ENCODE data around the gene TNFRSF21.
"Not testable (repeated sequence)": the region's sequence is repeated elsewhere in the genome, so short reads cannot be mapped to it uniquely, and the experiment has no call there.

The TNFRSF21 gene, protein sequence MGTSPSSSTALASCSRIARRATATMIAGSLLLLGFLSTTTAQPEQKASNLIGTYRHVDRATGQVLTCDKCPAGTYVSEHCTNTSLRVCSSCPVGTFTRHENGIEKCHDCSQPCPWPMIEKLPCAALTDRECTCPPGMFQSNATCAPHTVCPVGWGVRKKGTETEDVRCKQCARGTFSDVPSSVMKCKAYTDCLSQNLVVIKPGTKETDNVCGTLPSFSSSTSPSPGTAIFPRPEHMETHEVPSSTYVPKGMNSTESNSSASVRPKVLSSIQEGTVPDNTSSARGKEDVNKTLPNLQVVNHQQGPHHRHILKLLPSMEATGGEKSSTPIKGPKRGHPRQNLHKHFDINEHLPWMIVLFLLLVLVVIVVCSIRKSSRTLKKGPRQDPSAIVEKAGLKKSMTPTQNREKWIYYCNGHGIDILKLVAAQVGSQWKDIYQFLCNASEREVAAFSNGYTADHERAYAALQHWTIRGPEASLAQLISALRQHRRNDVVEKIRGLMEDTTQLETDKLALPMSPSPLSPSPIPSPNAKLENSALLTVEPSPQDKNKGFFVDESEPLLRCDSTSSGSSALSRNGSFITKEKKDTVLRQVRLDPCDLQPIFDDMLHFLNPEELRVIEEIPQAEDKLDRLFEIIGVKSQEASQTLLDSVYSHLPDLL

DNA sequence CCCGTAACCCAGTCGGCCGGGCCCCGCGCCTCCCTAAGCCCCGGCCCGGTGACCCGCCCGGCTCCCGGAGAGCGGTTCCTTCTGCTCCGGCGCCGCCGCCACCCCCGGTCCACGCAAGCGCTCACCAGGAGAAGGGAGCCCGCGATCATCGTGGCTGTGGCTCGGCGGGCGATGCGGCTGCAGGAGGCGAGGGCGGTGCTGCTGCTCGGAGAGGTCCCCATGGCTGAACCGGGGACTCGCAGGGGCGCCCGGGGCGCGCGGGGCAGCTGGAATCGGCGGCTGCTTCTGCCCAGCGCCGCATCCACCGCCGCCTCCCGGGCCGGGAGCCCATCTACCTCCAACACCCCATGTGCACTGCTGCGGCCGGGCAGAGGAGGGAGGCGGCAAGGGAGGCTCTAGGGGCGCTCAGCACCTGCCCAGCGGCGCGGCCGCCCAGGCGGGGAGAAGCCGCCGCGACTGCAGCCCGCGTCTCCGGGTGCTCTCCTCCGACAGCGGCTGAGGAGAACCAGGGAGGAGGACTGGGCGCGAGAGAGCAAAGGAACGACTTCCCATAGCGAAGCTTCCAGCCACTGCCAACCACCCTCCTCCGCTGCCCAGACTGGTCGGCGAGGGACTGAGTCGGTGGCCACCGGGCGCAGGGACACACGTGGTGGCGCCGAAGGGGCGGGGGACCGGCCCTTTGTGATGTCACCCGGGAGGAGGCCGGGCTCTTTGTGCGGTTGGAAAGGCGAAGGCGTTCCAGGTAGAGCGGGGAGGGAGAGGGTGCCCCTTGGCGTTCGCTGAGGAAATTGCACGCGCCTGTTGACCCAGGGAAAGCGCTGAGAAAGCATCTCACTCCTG lies at the start of gene TNFRSF21:
TSS of gene TNFRSF21 (minus strand) at position 615 of the 840 bp plus-strand sequence. CDS start at position 221, 394 bp downstream.
- peak; percentile 94 for DNase-seq

DNA sequence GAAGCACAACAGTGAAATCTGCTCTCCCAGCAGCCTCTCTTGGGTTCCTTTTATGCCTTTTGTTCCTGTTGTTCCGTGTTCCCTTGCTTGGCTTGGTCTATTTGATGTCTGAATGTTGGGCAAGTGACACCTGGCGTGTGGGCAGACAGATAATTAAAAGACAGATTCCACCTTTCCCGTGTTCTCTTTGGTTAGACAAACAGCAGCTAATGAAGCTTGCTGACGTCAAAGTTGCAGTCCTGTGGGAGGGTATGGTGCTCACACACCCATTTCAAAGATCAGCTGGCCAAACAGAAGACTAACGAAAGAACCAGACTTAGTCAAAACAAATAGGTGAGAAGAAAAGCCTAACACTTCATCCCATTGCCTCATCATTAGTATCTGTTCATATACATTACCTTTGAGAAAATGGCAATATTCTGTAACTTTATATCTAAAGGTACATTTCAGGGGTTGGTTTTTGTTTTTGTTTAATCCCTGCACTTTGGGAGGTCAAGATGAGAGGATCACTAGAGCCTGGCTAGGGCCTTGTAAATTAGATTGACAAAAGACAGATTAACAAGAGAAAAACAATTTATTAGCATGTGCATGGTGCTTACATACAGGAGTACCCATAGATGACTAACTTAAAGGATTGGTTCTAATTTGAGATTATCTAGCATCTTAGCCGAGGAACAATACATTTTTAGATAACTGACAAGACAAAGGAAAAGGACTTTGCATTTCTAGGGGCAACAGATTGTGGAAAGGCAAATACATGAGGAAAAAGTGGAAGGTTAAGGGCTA lies 48.9 kb upstream of the TNFRSF21 start:
- no peak for DNase-seq

DNA sequence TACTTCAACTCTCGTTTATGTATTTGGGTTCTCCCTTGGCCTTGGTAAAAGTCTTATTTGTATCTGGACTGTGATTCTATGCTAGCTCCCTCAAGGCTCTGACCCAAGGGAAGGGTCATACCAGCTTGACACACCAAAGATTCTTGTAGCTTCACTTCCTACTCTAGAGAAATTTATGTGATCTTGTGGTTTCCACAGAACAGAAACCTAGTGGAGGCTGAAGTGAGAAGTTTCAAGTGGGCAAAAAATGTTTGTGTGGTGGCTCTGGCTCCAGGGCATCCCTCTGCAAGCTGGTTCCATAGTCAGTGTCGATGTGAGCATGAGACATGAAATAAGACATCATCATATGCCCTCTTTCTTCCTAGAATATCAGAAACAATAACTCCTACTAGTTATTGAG lies 48.1 kb upstream of the TNFRSF21 start:
- DNase-seq, result no peak

DNA sequence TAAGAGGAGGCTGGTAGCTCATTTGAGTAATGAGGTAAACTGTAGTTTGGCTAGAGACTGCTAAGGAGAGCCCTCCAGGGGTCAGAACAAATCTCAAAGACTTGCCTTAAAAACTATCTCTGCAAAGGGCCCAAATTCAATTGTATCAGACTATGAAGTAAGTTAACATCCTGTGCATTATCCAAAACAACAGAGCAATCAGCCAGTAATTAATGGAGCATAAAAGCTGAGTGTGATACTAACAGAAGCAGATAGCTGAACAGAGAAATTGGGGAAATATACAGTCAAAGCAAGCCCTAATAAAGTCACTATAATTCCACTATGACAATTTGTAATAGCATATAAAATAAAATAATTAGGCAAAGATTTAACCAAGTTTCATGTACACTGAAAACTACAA lies 45.8 kb upstream of the TNFRSF21 start:
- DNase-seq, result no peak

DNA sequence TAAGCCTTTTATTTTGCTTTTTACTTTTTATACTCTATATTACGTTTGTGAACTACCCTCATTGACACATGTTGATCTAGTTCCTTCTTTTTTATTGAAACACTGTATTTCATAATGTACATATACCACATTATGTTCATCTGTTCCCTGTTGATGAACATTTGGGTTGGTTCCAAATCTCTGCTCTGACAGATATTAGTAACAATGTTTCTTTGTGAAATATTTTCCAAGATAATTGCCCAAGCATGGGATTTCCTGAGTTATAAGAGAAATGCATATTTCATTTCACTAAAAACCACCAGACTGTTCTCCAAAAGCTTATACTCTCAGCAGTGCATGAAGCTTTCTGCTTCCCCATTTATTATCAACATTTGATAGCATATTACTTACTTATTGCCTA lies 44.2 kb upstream of the TNFRSF21 start:
- DNase-seq, result no peak

DNA sequence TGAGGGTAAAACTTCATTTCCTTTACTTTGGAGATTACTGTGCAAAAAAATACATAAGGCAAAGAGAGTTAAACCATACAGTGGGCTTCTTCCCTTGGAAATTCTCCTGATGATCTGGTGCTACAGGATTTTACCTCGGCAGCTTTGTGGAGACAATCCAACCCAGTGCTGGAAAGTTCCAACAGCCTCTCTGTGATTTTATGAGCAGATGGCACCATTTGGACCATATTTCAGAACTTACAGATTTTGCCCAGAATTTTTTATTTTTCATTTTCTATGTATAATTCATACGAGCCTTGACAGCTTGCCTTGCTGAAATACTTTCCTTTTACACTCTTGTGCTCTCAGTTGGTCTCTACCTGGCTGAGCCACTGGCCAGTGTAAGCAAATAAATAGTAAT lies 43.3 kb upstream of the TNFRSF21 start:
- DNase-seq, result no peak

DNA sequence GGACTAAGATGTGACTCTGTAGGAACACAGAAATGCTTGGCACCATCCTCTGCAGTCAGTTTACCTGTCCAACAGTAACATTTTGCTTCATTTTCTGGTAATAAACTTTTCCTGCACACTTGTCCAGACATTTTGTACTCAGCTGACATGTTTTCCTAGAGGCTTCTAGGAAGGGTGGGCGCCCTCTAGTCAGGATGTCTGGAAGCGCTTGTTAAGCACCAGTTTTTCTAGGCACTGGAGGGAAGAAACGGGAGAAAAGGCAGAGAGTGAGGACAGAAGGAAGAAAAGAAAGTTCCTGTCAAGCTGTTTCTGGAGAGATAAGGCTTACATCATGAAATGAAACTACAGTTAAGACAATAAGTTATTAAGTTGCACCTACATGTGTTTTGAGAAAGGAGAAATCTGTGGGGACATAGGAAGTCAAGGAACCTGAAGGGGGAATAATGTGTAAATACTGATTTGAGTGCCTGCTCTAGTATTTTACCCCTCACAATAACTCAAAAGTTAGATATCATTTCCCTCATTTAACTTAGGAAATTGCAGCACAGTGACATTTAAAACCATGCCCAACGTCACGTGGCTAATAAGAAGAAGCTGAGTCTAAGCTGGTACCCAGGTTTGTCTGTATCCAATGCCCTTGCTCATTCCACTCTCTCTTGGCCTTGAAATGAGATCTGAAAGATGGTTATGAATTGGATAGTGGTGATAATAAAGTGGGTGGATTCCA lies 42.7 kb upstream of the TNFRSF21 start:
- no peak for DNase-seq

DNA sequence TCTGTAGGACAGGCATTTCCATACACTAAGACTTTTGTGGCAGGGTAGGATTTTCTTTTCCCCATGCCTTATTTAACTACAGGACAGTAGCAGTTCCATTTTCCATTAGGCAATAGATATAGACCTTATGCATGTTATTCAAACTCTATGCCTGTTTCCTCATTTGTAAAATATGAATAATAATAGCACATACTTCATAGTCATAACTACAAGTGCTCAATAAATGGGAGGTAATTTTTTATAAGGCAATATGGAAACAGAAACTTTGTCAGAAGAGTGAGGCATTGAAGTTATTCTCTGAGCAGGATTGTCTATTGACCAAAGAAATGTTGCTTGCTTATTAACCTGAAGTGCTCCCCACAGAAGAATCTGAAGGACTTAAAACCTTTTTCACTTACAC lies 41.9 kb upstream of the TNFRSF21 start:
- DNase-seq, result no peak

DNA sequence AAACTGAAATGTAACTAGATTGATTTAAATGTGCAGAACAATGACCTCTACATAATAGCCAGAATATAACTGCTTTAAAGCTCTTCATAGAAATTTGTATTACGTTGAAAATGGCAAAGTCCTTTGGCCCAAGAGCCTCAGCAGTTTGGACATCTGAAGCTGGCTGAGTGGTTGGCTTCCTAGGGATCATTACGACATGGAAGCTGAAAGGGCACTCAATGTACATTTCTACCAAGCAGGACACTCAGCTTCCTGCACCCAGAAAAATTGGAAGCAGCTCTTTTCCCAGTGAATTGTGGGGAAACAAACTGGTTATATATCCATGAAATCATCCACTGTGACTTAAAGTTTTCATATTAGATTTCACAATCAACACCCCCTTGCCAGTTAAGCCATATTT lies 40.2 kb upstream of the TNFRSF21 start:
- no peak for DNase-seq

DNA sequence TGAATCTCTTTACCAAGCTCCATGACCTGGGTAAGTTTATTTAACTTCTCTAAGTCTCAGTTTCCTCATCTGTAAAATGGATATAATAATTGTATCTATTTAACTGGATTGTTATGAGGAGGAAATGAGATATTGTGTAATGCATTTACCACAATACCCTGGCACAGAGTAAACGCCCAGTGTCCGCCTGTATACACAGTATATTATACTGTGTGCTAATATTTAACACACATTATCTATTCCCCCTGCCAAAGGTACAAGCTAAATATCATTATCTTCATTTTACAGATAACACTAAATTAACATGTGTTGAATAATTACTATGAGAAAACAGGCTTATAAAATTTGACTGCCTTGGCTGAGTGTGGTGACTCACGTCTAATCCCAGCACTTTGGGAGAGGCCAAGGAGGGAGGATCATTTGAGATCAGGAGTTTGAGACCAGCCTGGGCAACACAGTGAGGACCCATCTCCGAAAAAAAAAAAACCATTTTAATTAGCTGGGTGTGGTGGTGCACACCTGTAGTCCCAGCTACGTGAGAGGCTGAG lies 38.7 kb upstream of the TNFRSF21 start:
- no peak for DNase-seq

DNA sequence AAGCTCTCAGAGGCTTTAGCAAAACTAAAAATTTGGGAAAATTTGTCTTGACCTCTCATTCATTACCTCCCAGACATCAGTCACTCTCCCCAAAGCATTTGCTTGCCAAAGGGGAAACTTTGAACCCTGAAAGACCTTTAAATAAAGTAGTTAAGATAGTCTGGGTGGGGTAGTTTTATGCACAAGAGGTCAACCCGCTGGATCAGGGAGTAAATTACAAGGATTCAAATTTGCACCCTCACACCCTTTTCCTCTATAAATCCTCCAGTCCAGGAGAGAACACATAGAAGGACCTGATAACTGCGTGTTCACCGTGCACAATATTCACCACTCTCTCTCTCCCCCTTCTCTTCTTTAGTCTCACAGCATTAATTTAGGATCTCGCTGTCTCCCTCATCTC lies 36.1 kb upstream of the TNFRSF21 start:
- DNase-seq, result no peak

DNA sequence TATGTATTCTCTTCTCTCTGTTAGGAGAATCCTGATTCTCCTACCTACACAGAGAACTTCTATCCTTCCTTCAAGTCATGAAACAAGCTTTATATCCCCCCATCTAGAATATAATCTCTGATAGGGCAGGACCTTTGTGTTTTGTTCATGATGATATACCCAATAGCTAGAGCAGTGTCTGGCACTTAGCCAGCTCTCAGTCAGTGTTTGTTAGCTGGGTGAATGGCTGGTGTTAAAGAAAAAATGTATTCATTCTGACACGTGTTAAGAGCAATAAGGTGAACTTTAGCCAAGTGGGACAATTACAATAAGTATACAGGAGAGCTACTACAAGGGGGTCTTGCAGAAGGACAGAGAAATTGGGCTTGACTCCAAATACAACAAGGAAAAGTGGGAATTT lies 34.3 kb upstream of the TNFRSF21 start:
- peak; percentile 29 for DNase-seq

DNA sequence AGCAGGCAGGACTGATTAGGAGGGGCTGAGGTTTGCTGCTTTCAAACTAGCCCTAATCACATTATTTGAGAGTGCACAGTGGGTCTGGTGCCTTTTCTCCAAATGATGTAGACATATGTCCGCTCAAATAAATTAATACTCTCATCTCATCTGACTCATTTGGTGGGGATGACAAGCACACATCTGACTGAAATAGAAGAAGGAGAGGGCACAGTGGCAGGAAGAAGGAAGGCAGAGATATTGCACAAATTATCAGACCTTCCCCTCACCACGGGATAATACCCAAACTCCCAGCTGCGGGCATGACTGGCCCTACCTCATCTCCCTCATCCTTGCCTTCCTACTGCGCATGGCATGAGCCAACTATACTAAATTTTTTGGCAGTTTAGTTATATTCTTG lies 33.9 kb upstream of the TNFRSF21 start:
- DNase-seq, result no peak

DNA sequence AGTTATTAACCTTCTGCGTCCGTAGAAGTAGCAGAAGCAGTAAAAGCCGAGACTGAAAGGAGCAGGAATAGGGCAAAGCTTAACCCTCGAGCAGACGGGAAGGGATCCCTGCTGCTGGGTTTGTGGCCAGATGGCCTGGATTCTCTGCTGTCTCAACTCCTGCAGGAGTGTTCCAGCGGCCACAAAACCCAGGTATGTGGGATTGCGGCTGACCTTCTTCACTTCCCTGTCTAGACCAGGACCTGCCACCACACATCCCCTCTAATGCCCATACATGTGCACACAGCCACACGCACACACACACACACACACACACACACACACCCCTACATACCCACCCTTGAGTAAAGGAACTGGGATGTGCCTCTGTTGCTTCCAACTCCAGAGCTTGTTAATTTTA lies 33.1 kb upstream of the TNFRSF21 start:
- no peak for DNase-seq

DNA sequence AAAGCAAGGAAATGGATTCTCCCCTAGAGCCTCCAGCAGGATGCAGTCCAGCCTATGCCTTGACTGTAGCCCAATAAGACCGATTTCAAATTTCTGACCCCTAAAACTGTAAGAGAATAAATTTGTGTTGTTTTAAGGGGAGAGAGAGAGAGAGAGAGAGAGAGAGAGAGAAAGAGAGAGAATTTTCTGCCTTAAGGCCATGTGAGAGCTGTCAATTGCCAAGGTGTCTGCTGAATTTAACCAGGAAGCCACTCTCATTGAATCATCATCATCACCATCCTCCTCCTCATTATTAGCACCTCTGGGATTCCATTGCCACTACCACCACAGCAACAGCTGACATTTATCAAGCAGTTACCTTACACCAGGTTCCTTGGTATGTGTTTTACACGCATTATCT lies 27.8 kb upstream of the TNFRSF21 start:
- no peak for DNase-seq

DNA sequence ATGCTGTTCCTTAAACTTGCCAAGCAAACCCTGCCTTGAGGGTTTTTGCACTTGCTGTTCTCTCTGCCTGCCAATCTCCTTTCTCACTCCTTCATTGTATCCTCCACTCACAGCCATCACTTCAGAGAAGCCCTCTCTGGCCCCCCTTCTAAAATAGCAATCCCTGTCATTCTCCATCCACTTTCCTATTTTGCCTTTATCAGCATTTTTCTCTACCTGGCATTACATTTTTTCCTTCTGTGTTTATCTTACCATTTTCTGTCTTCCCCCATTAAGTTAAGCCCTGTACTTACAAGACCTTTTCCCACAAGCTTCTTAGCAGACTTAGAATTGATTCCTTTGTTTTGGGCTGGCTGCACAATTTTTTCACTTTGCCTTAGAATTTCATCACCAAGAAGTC lies 26.6 kb upstream of the TNFRSF21 start:
- no peak for DNase-seq

DNA sequence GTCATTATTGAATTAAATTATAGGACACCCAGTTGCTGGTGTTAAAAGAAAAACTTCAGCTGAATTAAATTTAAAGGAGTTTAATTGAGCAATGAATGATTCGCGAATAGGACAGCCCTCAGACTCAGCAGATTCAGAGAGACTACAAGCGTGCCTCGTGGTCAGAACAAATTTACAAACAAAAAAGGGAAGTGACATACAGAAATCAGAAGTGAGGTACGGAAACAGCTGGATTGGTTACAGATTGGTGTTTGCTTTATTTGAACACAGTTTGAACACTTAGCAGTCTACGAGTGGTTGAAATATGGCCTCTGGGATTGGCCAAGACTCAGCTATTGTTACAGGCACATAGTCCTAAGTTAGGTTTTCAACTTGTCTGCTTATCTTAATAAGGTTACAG lies 25.8 kb upstream of the TNFRSF21 start:
- DNase-seq, result no peak

DNA sequence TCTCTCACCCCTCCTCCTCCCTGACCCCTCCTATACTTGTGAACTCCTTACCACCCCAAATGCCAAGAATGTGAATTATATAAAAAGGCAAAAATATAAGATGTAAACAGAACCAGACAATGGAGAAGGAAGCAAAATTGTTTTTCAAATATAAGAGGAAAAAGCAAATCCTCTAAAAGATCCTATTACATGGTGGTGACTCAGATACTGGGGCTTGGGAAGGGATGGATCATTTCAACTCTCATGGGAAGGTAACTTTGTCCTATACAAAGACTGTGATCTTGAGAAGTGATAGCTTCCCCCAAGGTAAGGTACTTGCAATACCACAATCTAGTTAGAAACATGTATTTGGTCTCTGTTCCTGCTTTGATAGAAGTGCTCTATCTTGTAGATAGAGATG lies 24.6 kb upstream of the TNFRSF21 start:
- DNase-seq, result no peak

DNA sequence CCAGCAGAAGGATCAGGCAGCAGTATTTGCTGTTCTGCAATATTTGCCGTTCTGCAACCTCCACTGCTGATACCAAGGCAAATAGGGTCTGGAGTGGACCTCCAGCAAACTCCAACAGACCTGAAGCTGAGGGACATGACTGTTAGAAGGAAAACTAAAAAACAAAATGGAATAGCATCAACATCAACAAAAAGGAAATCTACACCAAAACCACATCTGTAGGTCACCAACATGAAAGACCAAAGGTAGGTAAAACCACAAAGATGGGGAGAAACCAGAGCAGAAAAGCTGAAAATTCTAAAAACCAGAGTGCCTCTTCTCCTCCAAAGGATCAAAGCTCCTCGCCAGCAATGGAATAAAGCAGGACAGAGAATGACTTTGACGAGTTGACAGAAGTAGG lies 18.9 kb upstream of the TNFRSF21 start:
- not testable (repeated sequence) for DNase-seq

DNA sequence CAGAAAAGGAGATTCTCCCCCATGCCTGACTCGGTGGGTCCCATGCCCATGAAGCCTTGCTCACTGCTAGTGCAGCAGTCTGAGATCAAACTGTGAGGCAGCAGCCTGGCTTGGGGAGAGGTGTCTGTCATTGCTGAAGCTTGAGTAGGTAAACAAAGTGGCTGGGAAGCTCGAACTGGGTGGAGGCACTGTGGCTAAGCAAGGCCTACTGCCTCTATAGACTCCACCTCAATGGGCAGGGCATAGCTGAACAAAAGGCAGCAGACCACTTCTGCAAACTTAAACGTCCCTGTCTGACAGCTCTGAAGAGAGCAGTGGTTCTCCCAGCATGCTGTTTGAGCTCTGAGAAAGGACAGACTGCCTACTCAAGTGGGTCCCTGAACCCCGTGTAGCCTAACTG lies 18.4 kb upstream of the TNFRSF21 start:
- DNase-seq, result not testable (repeated sequence)

DNA sequence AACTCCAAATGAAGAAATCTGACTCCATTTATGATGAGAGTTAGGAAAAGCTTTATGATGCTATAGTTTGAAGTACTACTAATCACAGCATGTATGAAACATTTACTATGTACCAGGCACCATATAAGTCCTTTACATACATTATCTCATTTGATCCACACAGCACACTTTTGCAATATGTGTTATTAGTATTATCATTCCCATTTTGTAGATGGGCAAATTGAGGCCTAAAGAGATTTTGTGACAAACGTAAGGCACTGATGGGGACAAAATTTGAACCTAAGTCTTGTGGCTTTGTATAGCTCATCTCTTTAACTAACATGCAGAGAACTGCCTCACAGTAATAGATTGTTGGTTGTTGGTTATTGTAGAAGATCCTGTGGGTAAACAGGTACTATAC lies 14.2 kb upstream of the TNFRSF21 start:
- no peak for DNase-seq

DNA sequence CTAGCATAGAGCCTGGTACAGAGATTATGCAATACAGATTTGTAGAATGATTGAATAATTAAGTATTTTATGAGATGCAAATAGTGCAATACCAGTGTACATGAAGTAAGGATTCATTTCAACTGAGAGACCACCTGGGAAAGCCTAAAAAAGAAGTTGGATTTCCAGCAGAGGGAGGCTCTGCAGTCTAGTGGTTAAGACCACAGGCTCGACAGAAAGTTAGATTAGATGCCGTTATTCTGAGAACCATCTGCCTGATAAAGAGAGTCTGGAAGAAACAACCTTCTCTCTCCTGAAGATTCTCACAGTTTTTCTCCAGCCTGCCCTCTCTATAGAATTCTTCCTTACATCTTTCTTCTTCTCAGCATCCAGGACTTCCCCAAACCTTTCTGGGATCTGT lies 13.6 kb upstream of the TNFRSF21 start:
- no peak for DNase-seq
